Cardiac fibroblast (primary cell): Measurements from ENCODE around the gene IGBP1.
A peak's percentile ranks its signal among the peaks of the same experiment; 100 is the strongest.
"Not testable (repeated sequence)": the region's sequence is repeated elsewhere in the genome, so short reads cannot be mapped to it uniquely, and the experiment has no call there.

Experiments used
- DNase-seq, 2 donors: peaks; one replicate each; pipeline versions ENCODE4 v3.0.0 to v3.0.0-alpha.2; 2010; ENCODE audit warnings: low read depth in 2 of 2
- H3K4me3 ChIP-seq, 2 donors: replicated peaks in 1 of 2; 1 replicate in 1 of 2; 2 replicates in 1 of 2; pipeline ENCODE4 v1.5.1; 2011; ENCODE audit warnings: low read depth in 2 of 2, low read length in 2 of 2, mild to moderate bottlenecking in 2 of 2, moderate library complexity in 1 of 2
- CTCF ChIP-seq: IDR thresholded peaks from one replicate; pipeline ENCODE4 v1.5.1; 2011; ENCODE audit warnings: low read depth, mild to moderate bottlenecking, low read length, inconsistent platforms

IGBP1 gene

GRCh38 chrX:70201732-70202131 lies 68.5 kb downstream of the IGBP1 start:
- TF ChIP-seq CTCF = no peak
- H3K4me3 ChIP-seq = no peak overlapping the region
- no peak for DNase-seq

GRCh38 chrX:70208479-70208878 lies 75.2 kb downstream of the IGBP1 start:
- H3K4me3 ChIP-seq = no peak overlapping the region
- DNase-seq = peak; percentile 8 to 25
- no peak for TF ChIP-seq CTCF

GRCh38 chrX:70209570-70209969 lies 76.3 kb downstream of the IGBP1 start:
- not testable (repeated sequence) for DNase-seq

More at GRCh38 chrX:70209570-70209969, 76.3 kb downstream of the IGBP1 start:
- not testable (repeated sequence) for H3K4me3 ChIP-seq
